Stomach (tissue), 9 donors: ENCODE measurements around the gene RIMS1. TPM values are rescaled to one million over a fixed set of nuclear protein-coding genes. Genes with fewer than 3 reads are reported as not detected.

Source experiments
- DNase-seq, 2 donors: peaks; one replicate each; pipeline versions ENCODE4 v3.0.0 to v3.0.0-alpha.2; 2013 to 2019
- H3K27ac ChIP-seq, 5 donors: fragments of 200-600 bp in 4 of 5; sonication (generic) in 4 of 5; one replicate each; pipeline ENCODE4 v1.5.1; 2013 to 2019; ENCODE audit warnings: mild to moderate bottlenecking in 1 of 5, moderate library complexity in 1 of 5
- H3K27me3 ChIP-seq, 3 donors: fragments of 200-600 bp; sonication (generic); one replicate each; pipeline ENCODE4 v1.5.1; 2017 to 2019; ENCODE audit warnings: mixed run types in 1 of 3
- H3K36me3 ChIP-seq, 4 donors: fragments of 200-600 bp; sonication (generic); 1 replicate in 3 of 4; 2 replicates in 1 of 4; pipeline ENCODE4 v1.5.1; 2016 to 2019
- H3K4me1 ChIP-seq, 4 donors: fragments of 200-600 bp; sonication (generic); one replicate each; pipeline ENCODE4 v1.5.1; 2016 to 2019
- H3K4me3 ChIP-seq, 4 donors: fragments of 200-600 bp; sonication (generic) in 3 of 4; one replicate each; pipeline ENCODE4 v1.5.1; 2016 to 2019; ENCODE audit warnings: mild to moderate bottlenecking in 1 of 4
- H3K9me3 ChIP-seq, 4 donors: fragments of 200-600 bp; sonication (generic); one replicate each; pipeline ENCODE4 v1.5.1; 2016 to 2019
- CTCF ChIP-seq, 7 experiments: fragments of 450-650 bp in 4 of 7; fragments of 200-600 bp in 3 of 7; sonication (generic) in 3 of 7; IDR thresholded peaks; one replicate each; pipeline ENCODE4 v1.5.1; 2016 to 2019; ENCODE audit warnings: antibody characterized with exemption in 7 of 7, control low read depth in 2 of 7, mild to moderate bottlenecking in 1 of 7
- EP300 ChIP-seq: sonication (generic); formaldehyde crosslinking; IDR thresholded peaks from one replicate; pipeline ENCODE4 v1.6.1; 2017; ENCODE audit warnings: antibody characterized with exemption
- POLR2A ChIP-seq, 4 donors: fragments of 450-650 bp; IDR thresholded peaks; one replicate each; pipeline ENCODE4 v1.6.1; 2016; ENCODE audit warnings: antibody characterized with exemption in 4 of 4, control low read depth in 2 of 4, mild to moderate bottlenecking in 1 of 4, moderate library complexity in 1 of 4
- POLR2AphosphoS5 ChIP-seq, 3 donors: sonication (generic); formaldehyde crosslinking; IDR thresholded peaks; one replicate each; pipeline ENCODE4 v1.6.1; 2016; ENCODE audit warnings: antibody characterized with exemption in 3 of 3
- WGBS, 5 donors: extraction: QIAGEN DNeasy Blood & Tissue Kit in 3 of 5; methylation state at CpG; one replicate each; pipeline versions ENCODE4 v1.1.5 to v1.1.7; 2013 to 2018; 5-methylcytosine and 5-hydroxymethylcytosine counted together
- intact Hi-C: fragments of 100-400 bp; cut with DNase I; formaldehyde crosslinking; loops from one replicate; pipeline ENCODE4 v1.15.1; 2023; ENCODE audit warnings: low total_unique reads
- polyA plus RNA-seq, 3 donors: library from polyadenylated mRNA; stranded (reverse); fragments of 200-250 nt; gene quantifications; one replicate each; pipeline ENCODE4 v1.2.3, GENCODE V29; 2013
- total RNA-seq, 5 donors: library from RNA; depleted of rRNA; stranded (reverse); fragments of >200 nt; gene quantifications; one replicate each; pipeline versions ENCODE4 v1.1.0 to v1.2.3, GENCODE V29; 2014 to 2016
- donor health status: healthy with polysubstance abuse.
- donor health status: Bipolar disorder and iron deficiency.
- donor health status: healthy.

Gene RIMS1
- total and polyA plus RNA-seq, 8 donors, result 0.13 to 45.2 (median 5.1) TPM

- H3K27ac ChIP-seq, result no peak overlapping the region
- 31 to 62% (median 42%) methylated on average over 2 of the region's 2 CpGs for WGBS, 5 donors
- no peaks in the 10 kb centered on the region for H3K4me1 ChIP-seq
- DNase-seq, result no peak
- no peak for TF ChIP-seq CTCF (IDR thresholded peaks at IDR 0.05)
- TF ChIP-seq EP300, result no peak
- H3K27me3 ChIP-seq, result no peaks in the 10 kb centered on the region
- H3K4me3 ChIP-seq, result no peak overlapping the region
- intact Hi-C loops, result no loop called here
- no peaks in the 10 kb centered on the region for H3K9me3 ChIP-seq
- H3K36me3 ChIP-seq, result no peaks in the 10 kb centered on the region
Observed at GRCh38 chr6:72305971-72306370, 419.6 kb downstream of the RIMS1 start.

- DNase-seq, result no peak
- Histone ChIP-seq H3K4me3 (no peak overlapping the region), H3K9me3 (no peaks in the 10 kb centered on the region), H3K27me3 (no peaks in the 10 kb centered on the region), H3K36me3 (no peaks in the 10 kb centered on the region), H3K27ac (no peak overlapping the region), H3K4me1 (no peaks in the 10 kb centered on the region)
- TF ChIP-seq CTCF (IDR thresholded peaks at IDR 0.05) (no peak), POLR2A (IDR thresholded peaks at IDR 0.05) (no peak), EP300 (no peak), POLR2AphosphoS5 (IDR thresholded peaks at IDR 0.05) (no peak)
- intact Hi-C loops, result no loop called here
- WGBS, 5 donors, result 89 to 93% (median 91%) methylated on average over 8 to 9 of the region's 9 CpGs
Observed at GRCh38 chr6:72316675-72317380, 430.5 kb downstream of the RIMS1 start.

- H3K27ac ChIP-seq, result no peak overlapping the region
- no peaks in the 10 kb centered on the region for H3K9me3 ChIP-seq
- H3K4me3 ChIP-seq, result no peak overlapping the region
- intact Hi-C loops, result no loop called here
- no peaks in the 10 kb centered on the region for H3K27me3 ChIP-seq
- H3K4me1 ChIP-seq, result no peaks in the 10 kb centered on the region
- TF ChIP-seq EP300 (no peak), POLR2A (IDR thresholded peaks at IDR 0.05) (no peak), POLR2AphosphoS5 (IDR thresholded peaks at IDR 0.05) (no peak), CTCF (IDR thresholded peaks at IDR 0.05) (no peak)
- H3K36me3 ChIP-seq, result no peaks in the 10 kb centered on the region
- no peak for DNase-seq
Observed at GRCh38 chr6:72321788-72322187, 435.4 kb downstream of the RIMS1 start.

- Histone ChIP-seq H3K4me3 (no peak overlapping the region), H3K4me1 (no peaks in the 10 kb centered on the region), H3K27ac (no peak overlapping the region), H3K27me3 (no peaks in the 10 kb centered on the region), H3K9me3 (no peaks in the 10 kb centered on the region), H3K36me3 (no peaks in the 10 kb centered on the region)
- no peak for DNase-seq
- TF ChIP-seq CTCF (IDR thresholded peaks at IDR 0.05) (no peak), POLR2AphosphoS5 (IDR thresholded peaks at IDR 0.05) (no peak), POLR2A (IDR thresholded peaks at IDR 0.05) (no peak), EP300 (no peak)
- intact Hi-C loops, result no loop called here
- WGBS, 5 donors, result 47 to 51% (median 50%) methylated on average over 2 of the region's 2 CpGs
Observed at GRCh38 chr6:72322771-72323170, 436.4 kb downstream of the RIMS1 start.
